Right atrium auricular region (tissue), 2 donors: ENCODE data around the gene ARSK. TPM values are rescaled to one million over a fixed set of nuclear protein-coding genes. Genes with fewer than 3 reads are reported as not detected.

ENCODE experiments used
- DNase-seq: peaks from one replicate; pipeline ENCODE4 v3.0.0-alpha.2; 2019; ENCODE audit warnings: low spot score
- H3K27ac ChIP-seq, 2 donors: fragments of 200-600 bp; sonication (generic); 1 replicate in 1 of 2; 2 replicates in 1 of 2; pipeline ENCODE4 v1.5.1; 2016 to 2019
- H3K27me3 ChIP-seq, 2 donors: fragments of 200-600 bp; sonication (generic); one replicate each; pipeline versions ENCODE4 v1.5.1 to v1.6.0; 2017 to 2019
- H3K36me3 ChIP-seq: fragments of 200-600 bp; sonication (generic); one replicate; pipeline ENCODE4 v1.5.1; 2016
- H3K4me1 ChIP-seq, 2 donors: fragments of 200-600 bp; sonication (generic); one replicate each; pipeline versions ENCODE4 v1.5.1 to v1.6.0; 2017 to 2019
- H3K4me3 ChIP-seq, 2 donors: fragments of 200-600 bp; sonication (generic); 1 replicate in 1 of 2; 2 replicates in 1 of 2; pipeline ENCODE4 v1.5.1; 2017 to 2019; ENCODE audit warnings: mild to moderate bottlenecking in 1 of 2, moderate library complexity in 1 of 2
- H3K9me3 ChIP-seq, 2 donors: fragments of 200-600 bp; sonication (generic); one replicate each; pipeline ENCODE4 v1.5.1; 2019
- total RNA-seq, 2 donors: library from RNA; depleted of rRNA; stranded (reverse); fragments of >200 nt; gene quantifications; one replicate each; pipeline ENCODE4 v1.1.0, GENCODE V29; 2016
- TF ChIP-seq, protein P1 (sequence below), 2 donors: fragments of 200-600 bp; sonication (generic); IDR thresholded peaks; one replicate each; pipeline ENCODE4 v1.5.1; 2019; ENCODE audit warnings: antibody characterized with exemption in 2 of 2

ARSK gene
- total RNA-seq, 2 donors from 2014 or later, result 3.7 to 6.0 TPM

DNA sequence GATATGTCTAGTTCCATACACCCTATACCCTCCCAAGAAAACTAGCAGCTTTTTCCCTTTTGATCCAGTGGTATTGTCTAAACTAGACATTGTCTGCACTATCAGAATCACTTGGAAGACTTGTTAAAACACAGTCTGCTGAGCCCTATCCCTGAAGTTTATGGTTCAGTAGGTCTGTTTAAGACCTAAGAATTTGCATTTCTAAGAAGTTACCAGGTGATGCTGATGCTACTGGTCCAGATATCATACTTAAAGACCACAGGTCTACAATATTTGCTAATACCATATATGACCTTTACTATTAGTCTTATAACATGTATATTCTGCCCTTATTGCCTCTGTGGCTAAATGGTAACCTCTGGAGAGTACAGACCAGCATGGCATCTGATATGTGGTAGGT, 23.4 kb upstream of the ARSK start:
- H3K9me3 ChIP-seq, result no peaks in the 10 kb centered on the region
- no peak overlapping the region for H3K27ac ChIP-seq
- H3K36me3 ChIP-seq, result peaks cover 32% of the 10 kb centered on the region
- no peak overlapping the region for H3K4me3 ChIP-seq
- no peak for DNase-seq
- H3K27me3 ChIP-seq, result no peaks in the 10 kb centered on the region
- no peaks in the 10 kb centered on the region for H3K4me1 ChIP-seq
- TF ChIP-seq, protein P1, sequence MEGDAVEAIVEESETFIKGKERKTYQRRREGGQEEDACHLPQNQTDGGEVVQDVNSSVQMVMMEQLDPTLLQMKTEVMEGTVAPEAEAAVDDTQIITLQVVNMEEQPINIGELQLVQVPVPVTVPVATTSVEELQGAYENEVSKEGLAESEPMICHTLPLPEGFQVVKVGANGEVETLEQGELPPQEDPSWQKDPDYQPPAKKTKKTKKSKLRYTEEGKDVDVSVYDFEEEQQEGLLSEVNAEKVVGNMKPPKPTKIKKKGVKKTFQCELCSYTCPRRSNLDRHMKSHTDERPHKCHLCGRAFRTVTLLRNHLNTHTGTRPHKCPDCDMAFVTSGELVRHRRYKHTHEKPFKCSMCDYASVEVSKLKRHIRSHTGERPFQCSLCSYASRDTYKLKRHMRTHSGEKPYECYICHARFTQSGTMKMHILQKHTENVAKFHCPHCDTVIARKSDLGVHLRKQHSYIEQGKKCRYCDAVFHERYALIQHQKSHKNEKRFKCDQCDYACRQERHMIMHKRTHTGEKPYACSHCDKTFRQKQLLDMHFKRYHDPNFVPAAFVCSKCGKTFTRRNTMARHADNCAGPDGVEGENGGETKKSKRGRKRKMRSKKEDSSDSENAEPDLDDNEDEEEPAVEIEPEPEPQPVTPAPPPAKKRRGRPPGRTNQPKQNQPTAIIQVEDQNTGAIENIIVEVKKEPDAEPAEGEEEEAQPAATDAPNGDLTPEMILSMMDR (IDR thresholded peaks at IDR 0.05), result no peak

DNA sequence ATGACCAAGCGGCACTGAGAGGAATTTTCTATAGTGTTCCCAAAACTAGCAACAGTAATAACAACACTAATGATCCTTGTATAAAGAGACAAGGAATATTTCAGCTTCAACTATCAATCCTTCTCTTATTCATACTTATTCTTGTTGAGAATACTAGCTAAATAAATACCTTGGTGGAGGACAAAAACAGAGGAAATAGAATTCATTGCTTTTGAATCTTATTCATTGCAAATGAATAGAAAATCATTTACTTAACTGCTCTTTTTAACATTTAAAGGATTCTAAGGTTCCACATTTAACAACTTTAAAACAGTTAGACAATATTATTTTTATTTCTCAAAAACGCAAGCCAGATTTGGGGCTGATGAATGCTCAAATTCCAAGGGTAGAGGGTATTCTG, 22.5 kb upstream of the ARSK start:
- Histone ChIP-seq H3K9me3 (no peaks in the 10 kb centered on the region), H3K36me3 (peaks cover 23% of the 10 kb centered on the region)
- no peak for DNase-seq

DNA sequence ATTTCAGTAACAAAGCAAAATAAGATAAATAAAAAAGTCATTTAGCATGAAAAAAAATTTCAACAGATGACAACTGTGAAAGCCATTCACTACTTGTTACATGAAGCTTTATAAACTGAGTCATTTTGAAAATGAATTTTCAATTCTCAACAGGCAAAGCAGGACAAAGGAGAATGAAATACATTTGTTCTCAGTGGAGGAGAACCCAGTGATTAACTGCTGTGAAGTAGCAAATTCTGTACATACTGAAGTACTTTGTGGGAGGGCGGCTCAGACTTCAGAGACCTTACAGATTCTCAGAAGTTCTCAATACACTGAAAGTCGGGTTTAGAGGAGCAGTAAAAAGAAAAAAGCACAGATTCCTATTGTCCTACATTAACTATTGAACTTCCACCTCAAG, 21.8 kb upstream of the ARSK start:
- TF ChIP-seq, protein P1 (IDR thresholded peaks at IDR 0.05), result no peak
- no peak for DNase-seq
- Histone ChIP-seq H3K27me3 (no peaks in the 10 kb centered on the region), H3K9me3 (no peaks in the 10 kb centered on the region), H3K36me3 (peaks cover 16% of the 10 kb centered on the region), H3K27ac (no peak overlapping the region), H3K4me1 (no peaks in the 10 kb centered on the region), H3K4me3 (no peak overlapping the region)

More for the DNA sequence above, 22.5 kb upstream of the ARSK start:
- no peaks in the 10 kb centered on the region for H3K27me3 ChIP-seq
- TF ChIP-seq, protein P1 (IDR thresholded peaks at IDR 0.05), result no peak
- H3K4me3 ChIP-seq, result no peak overlapping the region
- H3K4me1 ChIP-seq, result no peaks in the 10 kb centered on the region
- no peak overlapping the region for H3K27ac ChIP-seq

DNA sequence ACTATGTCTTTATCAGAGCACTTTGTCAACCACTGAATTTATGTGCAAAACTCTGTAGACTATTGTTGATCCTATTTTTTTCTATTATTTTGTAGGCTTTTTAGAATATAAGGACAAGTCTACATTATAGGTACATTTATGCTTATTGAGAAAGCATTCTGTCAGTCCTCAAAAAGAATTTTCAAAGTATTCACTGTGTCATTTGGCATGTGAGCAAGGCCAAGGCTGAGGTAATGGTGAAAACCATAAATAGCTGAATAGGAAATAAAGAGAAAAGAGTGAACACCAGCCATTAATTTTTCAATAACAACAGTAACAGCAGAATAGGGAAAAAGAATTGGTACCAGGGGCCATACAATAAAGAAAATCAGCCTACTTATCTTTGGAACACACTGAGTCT, 21.1 kb upstream of the ARSK start:
- no peaks in the 10 kb centered on the region for H3K4me1 ChIP-seq
- H3K9me3 ChIP-seq, result no peaks in the 10 kb centered on the region
- H3K27ac ChIP-seq, result no peak overlapping the region
- peaks cover 11% of the 10 kb centered on the region for H3K36me3 ChIP-seq
- TF ChIP-seq, protein P1 (IDR thresholded peaks at IDR 0.05), result no peak
- no peaks in the 10 kb centered on the region for H3K27me3 ChIP-seq
- no peak overlapping the region for H3K4me3 ChIP-seq
- DNase-seq, result no peak

DNA sequence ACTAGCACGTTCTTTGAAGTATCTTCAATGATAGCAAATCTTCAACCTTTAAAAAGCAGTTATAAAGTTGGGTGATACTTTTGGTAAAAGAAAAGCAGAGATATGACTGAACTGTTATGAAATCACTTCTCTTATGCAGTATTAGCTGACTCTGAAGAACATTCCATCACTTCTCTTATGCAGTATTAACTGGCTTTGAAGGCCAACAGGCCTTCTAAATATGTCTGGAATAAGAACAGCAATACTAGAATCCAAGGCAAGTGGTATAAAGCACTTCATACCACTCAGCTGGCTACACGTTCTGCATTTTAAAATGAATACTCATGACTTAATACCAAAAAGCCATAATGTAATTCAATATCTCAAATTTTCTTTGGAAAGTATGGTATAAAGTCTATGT, 17.4 kb upstream of the ARSK start:
- TF ChIP-seq, protein P1 (IDR thresholded peaks at IDR 0.05), result no peak
- H3K27me3 ChIP-seq, result no peaks in the 10 kb centered on the region
- no peak overlapping the region for H3K27ac ChIP-seq
- peaks cover 37% of the 10 kb centered on the region for H3K36me3 ChIP-seq
- no peak overlapping the region for H3K4me3 ChIP-seq
- DNase-seq, result no peak
- H3K4me1 ChIP-seq, result no peaks in the 10 kb centered on the region
- H3K9me3 ChIP-seq, result no peaks in the 10 kb centered on the region

DNA sequence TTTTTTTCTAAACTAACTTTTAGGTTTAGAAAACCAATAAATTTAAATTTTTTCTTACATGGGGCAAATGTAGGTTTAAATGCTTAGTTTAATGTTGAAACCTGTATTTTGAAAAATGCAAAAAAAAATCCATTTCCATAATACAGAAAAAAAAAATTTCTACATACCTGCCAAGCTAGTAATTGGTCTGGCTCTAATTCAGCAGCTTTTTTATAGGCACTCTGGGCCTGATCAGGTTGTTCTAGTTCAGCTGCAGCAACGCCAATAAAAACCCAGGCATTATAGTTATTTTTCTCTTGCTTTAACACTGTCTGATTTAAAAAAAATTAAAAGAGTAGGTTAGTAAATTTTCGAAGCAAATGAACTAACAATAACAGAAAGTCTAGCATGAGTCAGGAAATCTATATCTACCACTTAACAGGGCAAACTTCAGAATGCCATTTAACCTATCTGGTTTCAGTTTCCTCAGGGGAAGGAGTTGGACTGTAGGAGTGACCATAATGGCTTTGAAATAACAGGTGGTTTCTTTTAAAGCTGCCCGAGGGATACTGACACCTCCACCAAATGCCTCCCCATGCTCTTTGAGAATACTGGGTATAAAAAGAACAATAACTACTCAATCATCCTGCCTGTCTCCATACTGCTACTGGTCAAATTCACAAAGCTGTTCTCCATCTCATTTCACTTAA, 11.7 kb upstream of the ARSK start:
- peaks cover 0 to 6% of the 10 kb centered on the region in 2 donors for H3K4me1 ChIP-seq
- no peak overlapping the region for H3K4me3 ChIP-seq
- H3K9me3 ChIP-seq, result no peaks in the 10 kb centered on the region
- no peak overlapping the region for H3K27ac ChIP-seq
- TF ChIP-seq, protein P1 (IDR thresholded peaks at IDR 0.05), result no peak
- DNase-seq, result no peak
- no peaks in the 10 kb centered on the region for H3K27me3 ChIP-seq
- peaks cover 67% of the 10 kb centered on the region for H3K36me3 ChIP-seq
